GM20000 (cell line): ENCODE data around the gene CASK.
"Not testable (repeated sequence)": the region's sequence is repeated elsewhere in the genome, so short reads cannot be mapped to it uniquely, and the experiment has no call there.

Experiments
- DNase-seq: peaks from one replicate; pipeline ENCODE4 v3.0.0; 2012; ENCODE audit warnings: low spot score
- CTCF ChIP-seq: IDR thresholded peaks from 2 replicates; pipeline ENCODE4 v1.5.1; 2012; ENCODE audit warnings: mild to moderate bottlenecking, control low read depth; ENCODE audit errors: extremely low read depth, missing control alignments

Gene CASK

GRCh38 chrX:41621222-41621723 lies 302.1 kb downstream of the CASK start:
- no peak for TF ChIP-seq CTCF
- no peak for DNase-seq

GRCh38 chrX:41619221-41619620 lies 304.1 kb downstream of the CASK start:
- no peak for TF ChIP-seq CTCF
- no peak for DNase-seq

- TF ChIP-seq CTCF: no peak
- no peak for DNase-seq
These were observed 306.4 kb downstream of the CASK start for GRCh38 chrX:41616935-41617334.

GRCh38 chrX:41616255-41616654 lies 307.1 kb downstream of the CASK start:
- TF ChIP-seq CTCF: no peak

GRCh38 chrX:41608244-41608643 lies 315.1 kb downstream of the CASK start:
- TF ChIP-seq CTCF: no peak
- DNase-seq: no peak

More at GRCh38 chrX:41616255-41616654, 307.1 kb downstream of the CASK start:
- DNase-seq: no peak

GRCh38 chrX:41607264-41607832 lies 316.0 kb downstream of the CASK start:
- TF ChIP-seq CTCF: no peak

GRCh38 chrX:41606057-41606456 lies 317.3 kb downstream of the CASK start:
- not testable (repeated sequence) for DNase-seq

More at GRCh38 chrX:41607264-41607832, 316.0 kb downstream of the CASK start:
- no peak for DNase-seq
